ENCODE measurements around the gene EEF1A2.
A peak's percentile ranks its signal among the peaks of the same experiment; 100 is the strongest.

Gene EEF1A2

DNA sequence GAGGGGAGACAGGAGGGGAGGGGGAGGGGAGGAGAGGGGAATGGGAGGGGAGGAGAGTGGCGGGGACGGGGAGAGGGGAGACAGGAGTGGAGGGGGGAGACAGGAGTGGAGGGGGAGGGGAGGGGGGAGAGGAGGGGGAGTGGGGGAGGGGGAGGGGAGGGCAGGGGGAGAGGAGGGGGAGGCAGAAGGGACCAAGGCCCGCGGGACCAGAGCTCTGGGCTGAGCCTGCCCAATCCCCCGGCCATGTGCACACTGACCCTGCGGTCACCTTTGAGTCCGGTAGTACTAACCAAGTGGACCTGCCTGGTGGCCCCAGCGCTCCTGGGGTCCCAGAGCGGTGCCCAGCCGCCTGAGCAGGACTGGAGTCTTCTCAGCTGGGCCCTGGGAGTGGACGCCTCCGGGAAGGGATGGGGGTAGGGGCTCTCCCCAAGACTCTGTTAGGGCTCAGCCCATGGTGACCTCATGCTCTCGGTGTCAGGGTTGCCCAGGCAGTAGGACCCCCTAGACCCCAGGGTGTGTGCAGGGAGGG, 26.0 kb downstream of the EEF1A2 start:
- TF ChIP-seq CEBPB (IDR thresholded peaks at IDR 0.05), result no peak
- no peak for TF ChIP-seq FOXM1 (IDR thresholded peaks at IDR 0.05; ENCODE audit: borderline replicate concordance, low read depth)
- TF ChIP-seq, protein P1, sequence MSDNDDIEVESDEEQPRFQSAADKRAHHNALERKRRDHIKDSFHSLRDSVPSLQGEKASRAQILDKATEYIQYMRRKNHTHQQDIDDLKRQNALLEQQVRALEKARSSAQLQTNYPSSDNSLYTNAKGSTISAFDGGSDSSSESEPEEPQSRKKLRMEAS (IDR thresholded peaks at IDR 0.05), result no peak
- no peak for TF ChIP-seq RAD21 (IDR thresholded peaks at IDR 0.05; ENCODE audit: low read depth)
- no peak for TF ChIP-seq TCF12 (IDR thresholded peaks at IDR 0.05; ENCODE audit: low read depth)
- TF ChIP-seq, protein P2, sequence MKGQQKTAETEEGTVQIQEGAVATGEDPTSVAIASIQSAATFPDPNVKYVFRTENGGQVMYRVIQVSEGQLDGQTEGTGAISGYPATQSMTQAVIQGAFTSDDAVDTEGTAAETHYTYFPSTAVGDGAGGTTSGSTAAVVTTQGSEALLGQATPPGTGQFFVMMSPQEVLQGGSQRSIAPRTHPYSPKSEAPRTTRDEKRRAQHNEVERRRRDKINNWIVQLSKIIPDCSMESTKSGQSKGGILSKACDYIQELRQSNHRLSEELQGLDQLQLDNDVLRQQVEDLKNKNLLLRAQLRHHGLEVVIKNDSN (IDR thresholded peaks at IDR 0.05), result no peak
- TF ChIP-seq NFIC (IDR thresholded peaks at IDR 0.05), result no peak
- no peak for TF ChIP-seq CREB1 (IDR thresholded peaks at IDR 0.05; ENCODE audit: low read depth)
- no peak for TF ChIP-seq EP300 (IDR thresholded peaks at IDR 0.05; ENCODE audit: borderline replicate concordance)
- TF ChIP-seq YY1 (IDR thresholded peaks at IDR 0.05; ENCODE audit: low read depth), result no peak
- TF ChIP-seq TEAD4 (IDR thresholded peaks at IDR 0.05), result no peak
- no peak for TF ChIP-seq EGR1 (IDR thresholded peaks at IDR 0.05)
- TF ChIP-seq, protein P3, sequence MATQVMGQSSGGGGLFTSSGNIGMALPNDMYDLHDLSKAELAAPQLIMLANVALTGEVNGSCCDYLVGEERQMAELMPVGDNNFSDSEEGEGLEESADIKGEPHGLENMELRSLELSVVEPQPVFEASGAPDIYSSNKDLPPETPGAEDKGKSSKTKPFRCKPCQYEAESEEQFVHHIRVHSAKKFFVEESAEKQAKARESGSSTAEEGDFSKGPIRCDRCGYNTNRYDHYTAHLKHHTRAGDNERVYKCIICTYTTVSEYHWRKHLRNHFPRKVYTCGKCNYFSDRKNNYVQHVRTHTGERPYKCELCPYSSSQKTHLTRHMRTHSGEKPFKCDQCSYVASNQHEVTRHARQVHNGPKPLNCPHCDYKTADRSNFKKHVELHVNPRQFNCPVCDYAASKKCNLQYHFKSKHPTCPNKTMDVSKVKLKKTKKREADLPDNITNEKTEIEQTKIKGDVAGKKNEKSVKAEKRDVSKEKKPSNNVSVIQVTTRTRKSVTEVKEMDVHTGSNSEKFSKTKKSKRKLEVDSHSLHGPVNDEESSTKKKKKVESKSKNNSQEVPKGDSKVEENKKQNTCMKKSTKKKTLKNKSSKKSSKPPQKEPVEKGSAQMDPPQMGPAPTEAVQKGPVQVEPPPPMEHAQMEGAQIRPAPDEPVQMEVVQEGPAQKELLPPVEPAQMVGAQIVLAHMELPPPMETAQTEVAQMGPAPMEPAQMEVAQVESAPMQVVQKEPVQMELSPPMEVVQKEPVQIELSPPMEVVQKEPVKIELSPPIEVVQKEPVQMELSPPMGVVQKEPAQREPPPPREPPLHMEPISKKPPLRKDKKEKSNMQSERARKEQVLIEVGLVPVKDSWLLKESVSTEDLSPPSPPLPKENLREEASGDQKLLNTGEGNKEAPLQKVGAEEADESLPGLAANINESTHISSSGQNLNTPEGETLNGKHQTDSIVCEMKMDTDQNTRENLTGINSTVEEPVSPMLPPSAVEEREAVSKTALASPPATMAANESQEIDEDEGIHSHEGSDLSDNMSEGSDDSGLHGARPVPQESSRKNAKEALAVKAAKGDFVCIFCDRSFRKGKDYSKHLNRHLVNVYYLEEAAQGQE (IDR thresholded peaks at IDR 0.05; ENCODE audit: low read depth), result no peak
- TF ChIP-seq ZBTB7A (IDR thresholded peaks at IDR 0.05; ENCODE audit: low read depth), result no peak
- TF ChIP-seq TAF1 (IDR thresholded peaks at IDR 0.05; ENCODE audit: low read depth), result no peak

DNA sequence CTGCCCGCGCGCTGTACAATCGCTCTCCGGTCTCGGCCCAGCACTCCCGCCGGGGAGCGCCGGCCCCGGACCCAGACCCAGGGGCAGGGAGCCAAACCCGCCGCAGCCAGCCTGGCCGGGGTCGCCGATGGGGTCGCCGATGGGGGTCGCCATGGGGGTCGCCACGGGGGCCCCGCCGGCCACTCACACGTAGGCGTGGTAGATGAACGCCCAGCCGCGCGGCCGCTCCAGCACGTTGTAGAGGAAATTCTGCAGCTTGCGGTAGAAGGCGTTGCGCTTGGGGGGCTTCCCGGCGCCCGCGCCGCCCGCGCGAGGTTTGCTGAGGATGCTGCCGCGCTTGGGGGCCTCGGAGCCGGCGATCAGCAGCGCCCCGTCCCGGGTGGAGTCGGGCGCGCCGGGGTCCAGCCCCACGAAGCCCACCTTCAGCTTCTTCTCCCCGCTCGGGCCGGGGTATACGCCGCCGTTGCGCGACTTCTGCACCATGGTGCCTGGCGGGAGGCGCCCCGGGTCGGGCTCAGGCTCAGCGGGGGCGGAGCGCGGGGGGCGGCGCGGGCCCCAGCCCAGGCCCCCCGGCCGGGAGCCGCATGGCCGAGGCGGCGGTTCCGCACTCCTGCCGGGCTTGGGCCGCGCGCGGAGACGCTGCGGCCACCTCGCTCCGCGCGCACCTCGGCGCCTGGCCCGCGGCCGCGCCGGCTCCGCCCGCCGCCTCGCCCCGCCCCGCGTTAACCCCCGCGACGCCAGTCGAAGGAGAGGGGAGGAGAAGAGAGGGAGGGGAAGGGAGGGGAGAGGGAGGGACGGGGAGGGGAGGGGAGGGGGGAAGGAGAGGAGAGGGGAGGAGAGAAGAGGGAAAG, 26.7 kb downstream of the EEF1A2 start, which contains the start of gene KCNQ2:
Gene KCNQ2, minus strand, starts transcription at position 675 of the 851 bp plus-strand sequence. Its CDS starts 192 bp downstream, at position 483.
- TF ChIP-seq ZBTB7A (IDR thresholded peaks at IDR 0.05; ENCODE audit: low read depth) (peak; percentile 68), YY1 (IDR thresholded peaks at IDR 0.05; ENCODE audit: low read depth) (no peak), NFIC (IDR thresholded peaks at IDR 0.05) (no peak)

DNA sequence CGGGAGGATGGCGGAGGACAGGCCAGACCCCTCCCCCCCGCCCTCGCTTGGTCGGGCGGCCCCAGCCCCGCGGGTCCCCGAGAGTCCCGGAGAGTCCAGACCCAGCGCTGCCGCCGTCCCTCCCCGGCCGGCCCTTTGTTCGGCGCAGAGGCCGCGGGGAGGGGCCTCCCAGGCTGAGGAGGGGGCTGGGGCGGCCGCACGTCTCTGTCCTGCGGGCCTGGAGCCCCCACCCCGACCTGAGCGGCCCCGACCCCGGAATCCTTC, 27.2 kb downstream of the EEF1A2 start:
- TF ChIP-seq FOXM1 (IDR thresholded peaks at IDR 0.05; ENCODE audit: borderline replicate concordance, low read depth) (no peak), CREB1 (IDR thresholded peaks at IDR 0.05; ENCODE audit: low read depth) (no peak), TAF1 (IDR thresholded peaks at IDR 0.05; ENCODE audit: low read depth) (no peak), NFIC (IDR thresholded peaks at IDR 0.05) (no peak), TCF12 (IDR thresholded peaks at IDR 0.05; ENCODE audit: low read depth) (no peak), TEAD4 (IDR thresholded peaks at IDR 0.05) (no peak), EP300 (IDR thresholded peaks at IDR 0.05; ENCODE audit: borderline replicate concordance) (no peak), ZBTB7A (IDR thresholded peaks at IDR 0.05; ENCODE audit: low read depth) (no peak), EGR1 (IDR thresholded peaks at IDR 0.05) (no peak), RAD21 (IDR thresholded peaks at IDR 0.05; ENCODE audit: low read depth) (no peak), CEBPB (IDR thresholded peaks at IDR 0.05) (no peak)
- TF ChIP-seq, protein P3 (IDR thresholded peaks at IDR 0.05; ENCODE audit: low read depth), result no peak
- TF ChIP-seq, protein P2 (IDR thresholded peaks at IDR 0.05), result no peak
- TF ChIP-seq, protein P1 (IDR thresholded peaks at IDR 0.05), result no peak

DNA sequence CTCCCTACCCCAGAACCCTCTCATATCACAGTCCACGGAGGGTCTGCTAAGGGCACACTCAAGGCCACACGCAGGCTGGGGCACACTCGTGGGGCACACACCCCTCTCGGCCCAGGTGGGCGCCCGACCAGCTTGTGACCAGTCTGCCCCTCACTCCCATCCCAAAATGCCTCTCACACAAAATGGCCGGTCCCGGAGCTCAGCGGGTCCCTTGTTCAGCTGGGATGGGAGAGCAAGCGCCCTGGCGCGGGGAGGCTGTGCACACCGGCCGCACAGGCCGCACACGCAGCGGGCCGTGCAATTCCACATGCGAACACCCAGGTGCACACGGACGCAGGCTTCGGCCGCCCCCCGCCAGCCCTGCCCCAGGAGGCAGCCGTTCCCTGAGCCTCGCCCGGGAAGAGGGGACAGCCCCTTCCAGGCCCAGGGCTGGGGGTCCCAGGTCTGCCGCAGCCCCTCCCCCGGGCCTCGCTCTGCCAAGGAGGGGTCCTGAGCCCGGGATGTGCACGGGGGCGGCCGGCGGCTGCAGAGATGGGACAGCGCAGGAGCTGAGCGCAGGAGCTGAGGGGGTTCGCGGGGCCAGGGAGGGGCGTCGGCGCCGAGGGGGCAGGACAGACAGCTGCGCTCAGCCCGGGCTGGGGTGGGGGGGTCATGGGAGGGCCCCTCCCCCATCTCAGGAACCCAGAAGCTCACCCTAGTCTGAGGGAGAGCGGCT, 27.7 kb downstream of the EEF1A2 start:
- TF ChIP-seq ZBTB7A (IDR thresholded peaks at IDR 0.05; ENCODE audit: low read depth) (no peak; the same call in 1 of the 2 replicates), FOXM1 (IDR thresholded peaks at IDR 0.05; ENCODE audit: borderline replicate concordance, low read depth) (no peak), CREB1 (IDR thresholded peaks at IDR 0.05; ENCODE audit: low read depth) (no peak), RAD21 (IDR thresholded peaks at IDR 0.05; ENCODE audit: low read depth) (no peak), TCF12 (IDR thresholded peaks at IDR 0.05; ENCODE audit: low read depth) (no peak), NFIC (IDR thresholded peaks at IDR 0.05) (no peak), EP300 (IDR thresholded peaks at IDR 0.05; ENCODE audit: borderline replicate concordance) (no peak), TEAD4 (IDR thresholded peaks at IDR 0.05) (no peak), CEBPB (IDR thresholded peaks at IDR 0.05) (no peak), TAF1 (IDR thresholded peaks at IDR 0.05; ENCODE audit: low read depth) (no peak), EGR1 (IDR thresholded peaks at IDR 0.05) (no peak)
- TF ChIP-seq, protein P1 (IDR thresholded peaks at IDR 0.05), result no peak
- TF ChIP-seq, protein P2 (IDR thresholded peaks at IDR 0.05), result no peak
- TF ChIP-seq, protein P3 (IDR thresholded peaks at IDR 0.05; ENCODE audit: low read depth), result no peak
